ENCODE results near the gene TNFSF13. TPM values are rescaled to one million over a fixed set of nuclear protein-coding genes. Genes with fewer than 3 reads are reported as not detected.

The TNFSF13 gene
- total and polyA plus RNA-seq, 12 donors, result 1.00 to 75.2 (median 40.0) TPM

DNA sequence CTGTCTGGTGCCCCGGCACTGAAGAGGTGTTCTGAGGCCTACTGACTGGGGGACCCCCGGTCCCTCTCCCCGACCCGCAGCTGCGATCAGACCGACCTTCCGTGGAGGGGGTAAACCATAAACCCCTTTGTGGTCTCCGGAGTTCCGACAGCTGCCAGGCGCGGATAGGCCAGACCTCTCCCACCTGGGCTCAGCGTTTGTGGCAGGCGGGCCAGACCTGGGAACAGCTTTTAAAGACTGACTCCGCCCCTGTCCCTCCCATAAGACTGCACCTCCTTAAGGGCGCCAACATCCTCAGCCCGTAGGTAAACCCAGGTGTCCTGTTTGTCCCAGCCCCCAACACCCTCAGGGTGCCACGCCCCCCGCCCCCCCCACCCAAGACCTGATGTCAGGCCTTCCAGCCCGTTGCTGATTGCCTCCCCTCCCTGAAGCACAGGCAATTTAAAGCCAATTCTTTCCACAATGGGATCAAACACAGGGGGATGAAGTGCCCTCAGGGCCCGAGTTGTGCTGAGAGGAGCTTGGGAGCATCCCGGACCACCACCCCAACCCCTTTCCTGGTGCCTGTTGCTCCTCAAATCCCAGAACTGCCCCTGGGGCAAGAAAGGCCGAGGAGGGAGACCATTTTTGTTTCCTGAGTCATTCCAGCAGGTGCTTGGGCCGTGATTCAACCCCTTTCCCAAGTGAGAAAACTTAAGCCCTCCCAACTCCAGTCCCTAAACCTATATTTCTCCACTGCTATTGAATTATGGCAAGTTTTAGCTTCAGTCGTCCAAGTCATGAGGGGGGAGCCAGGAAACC is 31.5 kb downstream of the TNFSF13 start, which contains the start of gene SOX15:
TSS of gene SOX15 (minus strand) at position 204 of the 801 bp plus-strand sequence. CDS start 418 bp downstream, outside the sequence.
- Histone ChIP-seq H3K36me3 (replicated peaks in 1 of 2) (peaks cover 0 to 66% of the 10 kb centered on the region in 2 donors), H3K27me3 (no peaks in the 10 kb centered on the region), H3K4me3 (peak within 1 kb of the TSS in 1 of 4 donors; percentile 12), H3K4me1 (replicated peaks in 1 of 2) (peaks cover under 1 to 14% of the 10 kb centered on the region in 2 donors), H3K27ac (peak within 1 kb of the TSS in 2 of 5 donors; percentile 42 to 46), H3K9me3 (replicated peaks in 1 of 3) (no peaks in the 10 kb centered on the region)
- DNase-seq, result no peak
- 59 to 72% (median 67%) methylated on average over 15 to 24 of the region's 24 CpGs for WGBS, 4 donors
- TF ChIP-seq POLR2A (IDR thresholded peaks at IDR 0.05) (no peak), CTCF (IDR thresholded peaks at IDR 0.05) (no peak)
- intact Hi-C loops (cut with DNase I), result no loop called here

GRCh38 chr17:7590743-7591142 is 32.2 kb downstream of the TNFSF13 start:
- TF ChIP-seq POLR2A (IDR thresholded peaks at IDR 0.05) (no peak), CTCF (IDR thresholded peaks at IDR 0.05) (no peak)
- Histone ChIP-seq H3K36me3 (replicated peaks in 1 of 2) (peaks cover 0 to 72% of the 10 kb centered on the region in 2 donors), H3K27me3 (no peaks in the 10 kb centered on the region), H3K4me1 (replicated peaks in 1 of 2) (peaks cover 0 to 10% of the 10 kb centered on the region in 2 donors), H3K27ac (peak overlapping the region in 2 of 5 donors; percentile 15 to 30), H3K4me3 (no peak overlapping the region), H3K9me3 (replicated peaks in 1 of 3) (no peaks in the 10 kb centered on the region)
- intact Hi-C loops (cut with DNase I), result no loop called here
- DNase-seq, result peak in 5 of 7 donors; percentile 48 to 80 (median 53)
- WGBS, 4 donors, result 62 to 74% methylated on average over 4 of the region's 4 CpGs; no CpG with 5 or more reads in 2 of the 4 donors

GRCh38 chr17:7591596-7591995 is 33.0 kb downstream of the TNFSF13 start:
- intact Hi-C loops (cut with DNase I), result no loop called here
- 83 to 93% (median 88%) methylated on average over 5 of the region's 5 CpGs for WGBS, 4 donors

More at GRCh38 chr17:7591596-7591995, 33.0 kb downstream of the TNFSF13 start:
- Histone ChIP-seq H3K27me3 (no peaks in the 10 kb centered on the region), H3K36me3 (replicated peaks in 1 of 2) (peaks cover 0 to 77% of the 10 kb centered on the region in 2 donors), H3K9me3 (replicated peaks in 1 of 3) (no peaks in the 10 kb centered on the region), H3K4me3 (no peak overlapping the region), H3K27ac (peak overlapping the region in 1 of 5 donors; percentile 15), H3K4me1 (replicated peaks in 1 of 2) (peaks cover 0 to 10% of the 10 kb centered on the region in 2 donors)
- TF ChIP-seq POLR2A (IDR thresholded peaks at IDR 0.05) (no peak), CTCF (IDR thresholded peaks at IDR 0.05) (no peak)
- DNase-seq, result no peak
